Measurements from ENCODE around the gene DBH.

GRCh38 chr9:133708246-133709014, 72.3 kb downstream of the DBH start:
- TF ChIP-seq CTCF (optimal IDR thresholded peaks at IDR 0.05 in 1 of 3, IDR thresholded peaks at IDR 0.05 in 1 of 3, conservative IDR thresholded peaks at IDR 0.05 in 1 of 3; ENCODE audit: extremely low read depth in 1 of 3, insufficient read depth in 2 of 3, low read length in 3 of 3) (no peak), EZH2 (IDR thresholded peaks at IDR 0.05; ENCODE audit: low read length) (no peak)

All from keratinocyte (primary cell).